ENCODE data around the gene SSH2.
"Not testable (repeated sequence)": the region's sequence is repeated elsewhere in the genome, so short reads cannot be mapped to it uniquely, and the experiment has no call there.

The SSH2 gene

DNA sequence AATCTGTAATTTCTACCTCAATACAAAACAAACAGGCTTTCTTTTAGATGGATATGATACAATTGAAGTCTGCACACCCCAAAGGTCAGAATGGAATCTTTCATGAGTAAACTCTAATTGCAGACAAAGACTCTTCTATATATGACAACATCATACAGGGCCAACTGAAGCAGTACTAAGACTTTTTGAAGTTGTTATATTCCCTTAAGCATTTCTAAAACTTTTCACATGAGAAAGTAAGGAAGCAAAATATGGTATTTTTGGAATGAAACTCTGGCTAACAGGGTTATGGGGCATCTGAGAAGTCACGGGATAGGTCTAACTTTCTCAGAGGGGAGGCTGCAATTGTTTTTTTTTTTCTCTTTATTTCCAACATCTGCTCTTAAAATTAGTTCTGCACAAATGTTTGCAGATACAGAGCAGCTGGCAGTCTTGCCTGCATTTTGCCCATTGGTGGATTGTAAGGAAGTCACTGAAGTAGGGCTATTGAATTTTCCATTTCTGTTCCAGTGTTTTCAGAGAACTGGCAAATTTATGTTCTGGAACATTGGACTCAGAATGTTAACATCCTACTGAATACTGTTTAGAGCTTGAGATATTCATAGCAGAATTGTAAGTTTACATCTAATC lies 59.1 kb downstream of the SSH2 start:
- DNase-seq: no peak

DNA sequence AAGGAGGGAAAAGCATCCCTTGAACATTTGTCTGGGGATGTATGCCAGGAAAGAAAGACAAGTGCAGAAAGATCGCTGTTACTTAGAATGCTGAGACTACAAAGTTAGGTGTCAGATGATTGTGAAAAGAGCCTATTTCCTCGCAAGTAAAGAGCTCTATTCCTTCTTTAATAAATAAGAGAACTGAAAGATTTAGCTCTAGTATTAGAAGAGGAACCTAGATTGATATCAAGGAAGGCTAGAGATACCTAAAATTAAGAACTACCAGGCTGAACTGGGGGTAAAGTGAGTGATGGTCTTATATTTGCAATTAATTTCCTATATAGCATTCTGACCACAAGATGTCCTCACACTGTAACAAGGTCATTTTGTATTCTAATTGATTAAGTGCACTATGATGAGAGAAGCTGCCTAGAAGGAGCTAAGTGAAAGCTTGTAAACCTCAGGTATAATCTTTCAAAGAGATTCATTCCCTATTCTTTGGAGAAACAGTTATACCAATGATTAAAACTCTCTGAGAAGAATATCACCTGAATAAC lies 62.3 kb downstream of the SSH2 start:
- no peak for DNase-seq

DNA sequence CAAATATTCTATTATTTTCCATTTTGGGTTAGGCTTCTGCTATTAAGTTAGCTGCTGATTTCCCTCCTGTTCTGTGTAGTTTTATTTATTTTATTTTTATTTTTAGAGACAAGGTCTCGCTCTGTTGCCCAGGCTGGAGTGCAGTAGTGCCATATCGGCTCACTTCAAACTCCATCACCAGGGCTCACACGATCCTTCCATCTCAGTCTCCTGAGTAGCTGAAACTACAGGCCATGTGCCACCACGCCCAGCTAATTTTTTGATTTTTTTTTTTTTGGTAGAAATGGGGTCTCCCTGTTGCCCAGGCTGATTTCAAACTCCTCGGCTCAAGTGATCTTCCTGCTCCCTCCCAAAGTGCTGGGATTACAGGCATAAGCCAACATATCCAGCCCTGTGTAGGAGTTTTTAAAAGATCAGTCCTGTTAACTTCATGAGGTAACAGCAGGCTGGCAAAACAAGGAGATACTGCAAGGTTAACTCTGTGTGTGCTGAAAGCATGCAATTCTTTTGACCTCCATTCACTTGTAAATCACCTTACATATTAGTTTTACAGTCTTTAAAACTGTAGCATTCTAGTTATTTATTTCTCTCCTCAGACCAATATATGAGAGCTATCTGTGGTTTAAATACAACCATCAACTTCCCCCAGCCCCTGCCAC lies 63.2 kb downstream of the SSH2 start:
- no peak for DNase-seq

DNA sequence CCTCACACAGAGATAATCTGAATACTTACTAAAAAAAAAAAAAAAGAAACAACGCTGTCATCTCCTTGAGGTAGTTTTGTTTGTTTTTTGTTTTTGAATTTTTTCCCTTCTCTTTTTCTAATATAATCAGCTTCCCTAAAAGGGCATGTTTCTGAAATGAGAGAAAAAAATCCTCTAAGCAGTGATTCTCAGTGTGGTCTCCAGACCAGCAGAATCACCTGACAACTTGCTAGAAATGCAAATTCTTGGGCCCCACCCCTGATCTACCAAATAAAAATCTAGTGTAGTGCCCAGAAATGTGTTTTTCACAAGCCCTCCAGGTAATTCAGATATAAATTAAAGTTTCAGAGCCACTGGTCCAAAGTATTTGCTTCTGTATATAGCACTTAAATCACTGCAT lies 65.4 kb downstream of the SSH2 start:
- no peak for DNase-seq

DNA sequence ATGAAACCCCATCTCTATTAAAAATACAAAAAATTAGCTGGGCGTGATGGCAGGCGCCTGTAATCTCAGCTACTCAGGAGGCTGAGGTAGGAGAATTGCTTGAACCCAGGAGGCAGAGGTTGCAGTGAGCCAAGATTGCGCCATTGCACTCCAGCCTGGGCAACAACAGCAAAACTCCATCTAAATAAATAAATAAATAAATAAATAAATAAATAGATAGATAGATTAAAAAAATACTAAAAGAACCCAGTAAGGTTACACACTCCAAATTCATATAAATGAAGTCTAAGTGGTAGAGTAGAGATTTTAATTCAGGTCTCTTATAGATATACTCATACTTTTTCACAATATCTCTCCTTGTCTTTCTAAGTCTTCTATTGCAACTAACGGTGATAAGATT lies 65.9 kb downstream of the SSH2 start:
- not testable (repeated sequence) for DNase-seq

DNA sequence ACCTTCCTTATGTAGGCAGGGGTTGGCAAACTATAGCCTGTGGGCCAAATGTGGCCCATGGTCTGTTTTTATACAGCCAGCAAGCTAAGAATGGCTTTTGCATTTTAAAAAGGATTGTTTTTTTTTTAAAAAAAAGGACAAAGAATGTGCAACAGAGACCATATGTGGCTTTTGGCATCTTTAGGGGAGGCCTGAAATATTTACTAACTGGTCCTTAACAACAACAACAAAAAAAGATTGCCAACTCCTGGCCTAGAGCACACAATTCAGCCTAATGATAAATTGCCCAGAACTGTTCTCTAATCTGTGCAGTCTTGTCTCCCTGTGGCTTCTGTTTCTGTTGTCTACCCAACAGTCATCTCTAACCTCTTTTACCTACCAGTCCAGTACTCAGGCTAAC lies 67.1 kb downstream of the SSH2 start:
- no peak for DNase-seq

DNA sequence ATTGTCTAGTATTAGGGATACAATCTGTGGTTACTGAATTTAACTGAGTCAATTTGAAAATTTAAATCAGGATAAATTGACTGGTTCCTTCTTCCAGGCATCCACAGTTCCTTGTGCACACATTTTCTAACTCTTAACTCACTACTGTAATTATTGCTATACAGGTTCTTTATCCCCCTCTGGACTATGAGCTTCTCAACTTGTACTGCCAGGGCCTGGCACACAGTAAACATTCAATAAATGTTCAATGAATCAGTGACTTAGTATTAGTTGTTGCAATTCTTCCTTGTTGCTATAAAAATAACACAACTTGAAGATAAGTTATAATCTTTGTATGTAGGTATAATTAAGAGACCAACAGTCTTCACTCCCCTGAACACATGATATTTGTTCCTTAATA lies 67.9 kb downstream of the SSH2 start:
- DNase-seq: no peak

DNA sequence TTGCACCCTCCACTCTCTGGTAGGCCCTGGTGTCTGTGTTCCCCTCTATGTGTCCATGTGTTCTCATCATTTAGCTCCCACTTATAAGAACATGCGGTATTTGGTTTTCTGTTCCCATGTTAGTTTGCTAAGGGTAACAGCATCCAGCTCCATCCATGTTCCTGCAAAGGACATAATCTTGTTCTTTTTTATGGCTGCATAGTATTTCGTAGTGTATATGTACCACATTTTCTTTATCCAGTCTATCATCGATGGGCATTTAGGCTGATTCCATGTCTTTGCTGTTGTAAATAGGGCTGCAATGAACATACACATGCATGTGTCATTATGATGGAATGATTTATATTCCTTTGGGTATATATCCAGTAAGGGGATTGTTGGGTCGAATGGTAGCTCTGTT lies 70.6 kb downstream of the SSH2 start:
- DNase-seq: not testable (repeated sequence)

DNA sequence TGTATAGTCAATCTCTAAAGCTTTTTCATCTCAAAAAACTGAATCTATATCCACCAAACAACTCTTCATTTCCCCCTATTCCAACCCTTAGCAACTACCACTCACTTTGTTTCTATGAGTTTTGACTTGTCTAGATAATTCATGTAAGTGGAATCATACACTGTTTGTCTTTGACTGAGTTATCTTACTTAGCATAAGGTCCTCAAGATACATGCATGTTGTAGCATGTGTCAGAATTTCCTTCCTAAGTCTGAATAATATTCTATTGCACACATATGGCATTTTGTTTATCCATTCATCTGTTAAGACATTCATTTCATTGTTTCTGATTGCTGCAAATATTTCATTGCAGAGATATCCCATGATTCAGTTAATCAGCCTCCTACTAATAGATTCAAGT lies 72.2 kb downstream of the SSH2 start:
- DNase-seq: no peak

DNA sequence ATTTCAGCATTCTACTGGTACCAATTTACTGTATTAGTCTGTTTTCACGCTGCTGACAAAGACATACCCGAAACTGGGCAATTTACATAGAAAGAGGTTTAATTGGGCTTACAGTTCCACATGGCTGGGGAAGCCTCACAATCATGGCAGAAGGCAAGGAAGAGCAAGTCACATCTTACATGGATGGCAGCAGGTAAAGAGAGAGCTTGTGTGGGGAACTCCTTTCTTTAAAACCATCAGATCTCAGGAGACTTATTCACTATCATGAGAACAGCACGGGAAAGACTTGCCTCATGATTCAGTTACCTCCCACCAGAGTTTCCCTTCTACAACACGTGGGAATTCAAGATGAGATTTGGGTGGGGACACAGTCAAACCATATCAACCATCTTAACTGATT lies 72.9 kb downstream of the SSH2 start:
- not testable (repeated sequence) for DNase-seq

DNA sequence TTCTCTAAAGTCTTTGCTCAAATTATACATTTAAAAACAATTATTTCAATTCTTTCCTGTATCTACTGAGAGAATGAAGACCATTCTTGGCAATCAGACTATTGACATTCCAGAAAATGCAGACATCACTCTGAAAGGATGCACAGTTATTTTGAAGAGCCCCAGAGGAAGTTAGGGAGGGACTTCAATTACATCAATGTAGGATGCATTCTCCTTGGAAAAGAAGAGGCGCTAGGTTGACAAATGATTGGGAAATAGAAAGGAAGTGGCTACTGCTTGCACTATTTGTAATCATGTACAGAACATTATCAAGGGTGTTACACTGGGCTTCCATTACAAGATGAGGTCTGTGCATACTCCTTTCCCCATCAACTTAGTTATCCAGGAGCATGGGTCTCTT lies 74.3 kb downstream of the SSH2 start:
- no peak for DNase-seq

DNA sequence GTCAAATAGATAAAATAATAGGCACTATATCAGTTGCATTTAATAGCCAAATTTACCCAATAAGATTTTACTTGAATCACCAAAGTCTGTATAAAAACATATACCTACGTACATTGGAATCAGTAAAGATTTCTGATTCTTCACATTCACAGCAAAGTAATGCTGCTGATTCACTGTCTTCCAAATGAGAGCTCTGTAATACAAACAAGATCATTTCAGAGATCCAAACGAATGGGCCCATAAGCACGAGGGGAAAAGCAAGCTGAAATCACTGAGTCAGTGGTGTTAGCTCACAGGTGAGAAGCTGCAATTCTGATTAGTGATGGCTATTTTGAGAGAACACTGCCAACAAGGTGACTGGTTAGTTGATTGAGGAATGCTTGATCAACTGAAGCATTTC lies 81.3 kb downstream of the SSH2 start:
- DNase-seq: no peak

DNA sequence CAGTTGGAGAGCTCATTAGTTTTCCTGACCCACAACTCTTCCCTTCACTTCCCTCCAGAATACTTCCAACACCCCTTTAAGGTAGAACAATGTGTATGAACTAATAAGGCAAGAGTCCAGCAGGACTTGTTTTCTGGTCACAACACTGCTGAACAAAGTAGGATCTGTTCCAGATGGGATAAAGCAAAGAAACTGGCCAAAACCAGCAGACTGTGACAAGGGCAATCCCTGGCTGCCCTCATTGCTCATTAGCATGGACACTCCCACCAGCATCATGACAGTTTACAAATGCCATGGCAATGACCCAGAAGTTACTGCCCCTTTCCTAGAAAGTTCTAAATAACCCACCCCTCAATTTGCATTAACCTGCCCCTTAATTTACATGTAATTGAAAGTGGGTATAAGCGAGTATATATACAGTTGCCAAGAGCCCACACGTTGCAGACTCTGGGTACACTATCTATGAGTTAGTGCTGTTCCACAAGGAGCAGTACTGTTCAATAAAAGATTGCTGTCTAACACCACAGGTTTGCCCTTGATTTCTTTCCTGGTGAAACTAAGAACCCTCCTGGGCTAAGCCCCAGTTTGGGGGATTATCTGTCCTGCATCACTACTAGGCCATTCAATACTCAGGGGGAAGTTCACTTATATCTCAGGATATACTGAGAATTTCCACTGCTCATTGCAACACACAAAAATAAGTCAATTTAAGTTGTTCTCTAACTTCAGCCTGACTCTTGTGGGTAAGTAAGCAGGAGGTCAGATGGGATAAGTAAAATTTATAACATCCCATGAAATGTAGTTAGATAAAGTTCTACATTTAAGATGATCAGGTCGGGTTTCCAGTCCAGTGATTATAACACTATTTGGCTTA lies 82.3 kb downstream of the SSH2 start:
- DNase-seq: no peak

DNA sequence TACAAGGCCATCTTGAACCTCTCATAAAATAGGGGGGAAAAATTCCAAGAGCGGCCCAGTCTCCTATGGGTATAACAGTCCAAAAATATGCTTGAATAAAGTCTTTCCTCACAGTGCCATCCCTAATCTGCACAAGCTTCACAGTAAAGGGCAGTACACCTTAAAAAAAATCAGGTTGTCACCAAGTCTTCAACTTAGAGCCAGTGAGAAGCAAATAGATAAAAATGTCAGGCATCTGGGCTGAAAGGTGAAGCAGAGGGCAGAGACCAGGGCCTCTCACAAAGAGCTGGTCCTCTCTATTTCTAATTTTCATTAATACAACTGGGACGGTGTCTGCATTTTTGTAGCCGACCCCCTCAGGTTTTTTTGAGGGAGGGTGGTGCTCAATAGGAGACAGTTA lies 82.9 kb downstream of the SSH2 start:
- DNase-seq: no peak

DNA sequence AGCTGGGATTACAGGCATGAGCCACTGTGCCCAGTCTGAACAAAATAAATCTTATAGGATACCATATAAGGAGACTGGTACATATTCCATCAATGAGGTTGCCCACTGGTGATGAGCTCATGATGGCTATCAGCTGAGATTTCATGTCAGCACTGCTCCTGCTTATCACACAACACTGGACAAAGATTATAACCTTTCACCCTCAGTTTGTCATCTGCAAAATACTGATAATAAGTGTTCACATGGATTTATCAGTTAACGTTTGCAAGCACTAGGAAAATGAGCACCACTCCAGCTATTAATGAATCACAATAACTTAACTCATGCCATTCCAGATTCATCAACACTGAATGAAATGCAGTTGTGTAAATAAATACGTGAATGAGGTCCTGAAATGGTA lies 83.7 kb downstream of the SSH2 start:
- no peak for DNase-seq

DNA sequence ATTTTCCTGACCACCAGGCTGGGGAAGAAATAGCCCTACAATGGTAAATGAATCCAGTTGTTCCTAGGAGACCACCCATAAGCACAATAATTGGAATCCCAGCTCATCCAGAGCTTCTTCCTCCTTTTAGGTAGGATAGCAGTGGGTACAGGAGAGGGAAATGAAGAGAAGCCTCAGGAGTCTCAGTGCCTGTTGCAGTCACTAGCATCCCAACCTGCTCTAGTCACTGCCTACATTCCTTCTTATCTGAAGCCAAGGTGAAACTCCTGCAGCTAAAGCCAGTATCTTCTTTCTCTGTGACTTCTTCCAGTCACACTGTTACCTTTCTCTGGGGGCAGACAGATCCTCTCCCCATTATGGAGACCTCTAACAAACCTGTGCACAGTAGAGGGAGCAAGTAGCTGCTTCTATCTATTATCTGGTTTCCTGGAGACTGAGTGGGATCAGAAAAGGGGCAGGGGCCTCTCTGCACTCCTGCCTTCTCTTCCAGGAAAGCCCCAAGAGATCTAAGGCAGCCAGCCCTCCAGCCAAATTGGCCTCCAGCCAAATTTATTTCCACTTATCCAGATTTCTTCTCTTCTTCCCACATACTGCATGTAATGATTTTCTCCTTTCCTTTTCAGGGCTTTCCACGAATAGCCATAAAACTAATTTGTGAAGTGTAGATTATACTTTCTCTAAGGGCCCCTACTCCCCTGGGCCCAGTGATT lies 85.5 kb downstream of the SSH2 start:
- DNase-seq: no peak

DNA sequence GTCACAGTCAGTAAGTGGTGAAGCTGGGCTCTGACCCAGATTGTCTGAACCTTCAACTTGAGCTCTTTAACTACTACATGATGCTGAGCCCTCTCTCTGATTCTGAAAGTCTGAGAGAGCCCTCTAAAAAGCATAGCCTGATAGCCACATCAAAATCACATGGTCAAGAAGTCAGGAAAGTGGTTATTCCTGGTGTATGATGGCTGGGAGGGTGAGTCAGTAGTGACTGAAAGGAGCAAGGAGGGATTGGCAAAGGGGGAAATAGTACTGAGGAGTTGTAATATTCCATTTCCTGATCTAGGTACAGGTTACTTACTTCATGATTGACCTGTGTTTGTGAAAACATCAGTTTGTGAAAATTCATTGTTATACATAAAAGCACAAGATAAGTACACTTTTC lies 89.1 kb downstream of the SSH2 start:
- DNase-seq: no peak

DNA sequence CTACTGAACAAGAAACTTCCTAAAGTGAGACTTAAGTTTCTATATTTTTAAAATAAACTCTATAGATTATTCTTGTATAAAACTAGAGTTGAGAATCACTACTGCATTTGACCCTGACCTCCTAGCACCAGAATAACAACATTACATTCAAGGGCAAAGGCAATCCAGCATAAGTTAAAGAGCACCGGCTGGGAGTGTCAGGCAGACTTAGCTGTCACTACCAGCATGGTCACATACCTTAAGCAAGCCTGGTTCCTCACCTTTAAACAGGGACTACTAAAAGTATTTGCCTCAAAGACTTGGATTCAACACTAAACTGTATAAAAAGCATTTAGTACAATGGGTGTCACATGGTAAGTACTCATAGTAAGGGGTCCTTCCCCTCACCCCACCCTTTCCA lies 90.4 kb downstream of the SSH2 start:
- no peak for DNase-seq

DNA sequence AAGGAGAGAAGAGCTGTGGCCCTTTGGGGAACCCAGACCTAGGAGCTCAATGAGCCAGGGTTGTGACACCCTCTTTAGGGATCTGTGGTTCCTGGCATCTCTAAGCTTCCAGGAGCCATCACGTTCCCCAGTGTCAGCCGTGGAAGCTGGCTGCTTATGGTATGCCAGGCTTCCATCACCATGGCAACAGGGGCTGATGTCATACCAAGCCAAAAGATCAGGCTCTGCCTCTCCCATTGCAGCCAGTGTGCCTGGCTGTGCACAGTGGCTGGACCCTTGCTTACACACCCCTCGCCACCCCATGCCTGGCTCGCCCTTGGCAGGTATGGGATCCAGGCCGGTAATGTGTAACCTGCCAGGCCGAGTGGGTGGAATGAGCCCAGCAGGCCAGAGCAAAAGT lies 91.1 kb downstream of the SSH2 start:
- no peak for DNase-seq

DNA sequence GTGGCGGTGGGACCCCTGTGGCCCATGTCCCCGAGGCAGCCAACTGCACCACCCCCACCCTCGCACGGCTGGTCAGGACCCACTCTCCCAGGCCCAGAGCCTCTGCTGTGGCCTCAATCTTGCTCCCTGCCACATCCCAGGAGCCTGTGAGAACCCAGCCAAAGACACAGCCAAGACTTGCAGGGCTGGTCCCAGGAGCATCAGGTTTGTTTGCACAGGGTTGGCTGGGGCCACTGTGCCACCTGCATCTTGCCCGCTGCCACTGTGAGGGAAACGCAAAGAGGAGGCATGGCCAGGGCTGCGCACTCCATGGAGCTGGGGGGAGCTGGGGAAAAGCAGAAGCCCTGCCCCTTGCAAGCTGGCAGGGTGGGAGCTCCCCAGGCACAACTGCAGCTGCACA lies 92.5 kb downstream of the SSH2 start:
- no peak for DNase-seq

DNA sequence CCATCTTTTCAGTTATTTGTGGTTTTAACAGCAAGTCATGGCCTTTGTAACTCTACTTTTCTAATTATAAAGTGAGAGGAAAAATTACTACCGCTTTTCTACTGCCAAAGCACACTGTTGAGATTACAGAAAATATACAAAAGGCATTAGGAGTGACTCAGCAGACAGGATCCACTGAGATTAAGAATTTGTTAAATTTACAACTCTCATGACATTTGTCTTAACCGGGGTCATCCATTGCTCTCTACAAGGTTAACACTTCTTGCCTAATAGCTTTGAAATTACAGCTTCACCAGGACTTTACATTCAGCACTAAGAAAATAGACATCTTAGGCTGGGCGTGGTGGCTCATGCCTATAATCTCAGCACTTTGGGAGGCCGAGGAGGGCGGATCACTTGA lies 93.4 kb downstream of the SSH2 start:
- DNase-seq: no peak

DNA sequence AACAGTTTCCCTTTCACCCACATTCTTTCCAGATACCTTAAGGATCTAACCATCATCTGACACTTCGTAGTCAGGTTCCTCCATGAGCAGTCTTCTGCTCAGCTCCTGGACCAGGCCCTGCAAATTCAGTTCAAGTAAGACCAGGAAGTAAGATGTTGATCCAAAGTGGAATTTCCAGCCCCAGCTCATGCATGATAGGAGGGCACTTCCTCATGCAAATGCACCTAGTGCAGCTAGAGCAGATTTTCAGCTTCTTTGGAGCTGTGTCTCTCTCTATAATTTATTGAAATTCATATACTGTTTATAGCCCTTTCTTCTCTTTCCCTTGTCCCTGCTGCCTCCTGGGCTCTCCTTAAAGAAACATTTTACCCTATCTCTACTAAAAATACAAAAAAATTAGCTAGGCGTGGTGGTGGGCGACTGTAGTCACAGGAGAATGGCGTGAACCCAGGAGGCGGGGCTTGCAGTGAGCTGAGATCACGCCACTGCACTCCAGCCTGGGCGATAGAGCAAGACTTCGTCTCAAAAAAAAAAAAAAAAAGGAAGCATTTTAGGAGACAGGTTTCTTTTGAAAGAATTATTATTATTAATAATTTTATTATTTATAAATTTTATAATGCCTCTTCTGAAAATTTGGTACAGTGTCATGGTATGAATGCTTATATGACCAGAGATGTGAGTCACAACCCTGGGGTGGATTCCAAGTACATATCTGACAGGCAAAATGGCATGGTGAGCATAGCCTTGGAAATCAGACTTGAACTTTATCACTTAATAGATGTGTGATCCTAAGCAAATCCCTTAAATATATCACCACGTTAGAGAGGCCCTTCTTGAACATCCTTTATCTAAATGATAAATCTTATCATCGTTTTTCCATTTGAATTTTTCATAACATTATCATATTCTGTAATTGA lies 94.3 kb downstream of the SSH2 start:
- DNase-seq: no peak
